ENCODE results near the gene UTY.

The UTY gene

DNA sequence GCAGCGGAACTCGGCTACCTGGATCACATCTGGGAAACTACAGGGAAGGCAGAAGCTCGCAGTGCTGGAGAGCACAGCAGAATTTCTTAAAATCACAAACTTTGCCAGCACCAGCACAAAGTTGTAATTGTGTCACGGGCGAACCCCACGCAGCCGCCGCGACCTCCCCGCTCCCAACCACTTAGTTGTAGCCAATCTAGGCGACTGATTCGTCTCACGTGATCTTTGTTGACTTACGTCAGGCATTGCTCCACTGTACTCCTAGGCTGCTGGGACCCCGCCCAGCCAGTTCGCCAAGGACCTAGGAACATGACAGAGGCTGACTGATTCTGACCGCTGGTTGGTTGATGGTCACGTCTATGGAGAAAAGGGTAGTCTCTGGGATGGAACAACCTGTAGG lies at the start of gene UTY:
TSS of gene UTY (minus strand) at position 206 of the 400 bp plus-strand sequence. CDS start 368 bp downstream, outside the sequence.
- no peak for DNase-seq

DNA sequence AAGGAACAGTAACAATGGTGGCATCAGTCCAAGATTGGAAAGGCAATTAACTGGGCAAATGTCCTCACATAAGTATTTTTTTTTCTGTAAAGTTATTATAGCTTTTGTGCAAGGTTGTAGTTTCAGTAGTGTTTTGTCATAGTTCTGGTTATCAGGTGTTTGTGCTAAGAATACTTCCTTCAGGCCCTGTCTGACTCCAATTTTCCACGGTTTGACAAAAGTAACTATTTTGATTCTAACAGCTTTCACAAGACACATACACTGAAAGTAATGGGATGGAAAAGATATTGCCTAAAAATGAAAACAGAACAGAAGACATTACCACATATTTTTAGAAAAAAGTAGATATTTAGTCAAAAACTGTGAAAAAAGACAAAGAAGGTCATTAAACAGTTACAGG lies 40.6 kb upstream of the UTY start:
- DNase-seq = no peak

DNA sequence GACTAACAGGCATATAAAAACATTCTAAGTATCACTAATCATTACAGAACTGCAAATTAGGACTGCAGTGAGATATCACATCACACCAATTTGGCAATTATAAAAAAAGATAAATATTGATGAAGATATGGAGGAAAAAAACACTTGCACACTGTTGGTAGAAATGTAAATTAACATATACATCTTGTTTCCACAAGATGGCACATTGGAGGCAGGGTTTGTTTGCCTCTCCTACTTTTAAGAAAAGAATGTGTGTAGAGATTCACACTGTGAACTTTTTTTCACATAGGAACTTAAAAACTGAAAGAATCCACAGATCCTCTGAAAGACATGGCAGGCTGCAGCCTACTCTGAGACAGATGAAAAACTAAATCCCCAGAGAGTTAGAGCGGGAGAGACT lies 21.4 kb upstream of the UTY start:
- DNase-seq = no peak

DNA sequence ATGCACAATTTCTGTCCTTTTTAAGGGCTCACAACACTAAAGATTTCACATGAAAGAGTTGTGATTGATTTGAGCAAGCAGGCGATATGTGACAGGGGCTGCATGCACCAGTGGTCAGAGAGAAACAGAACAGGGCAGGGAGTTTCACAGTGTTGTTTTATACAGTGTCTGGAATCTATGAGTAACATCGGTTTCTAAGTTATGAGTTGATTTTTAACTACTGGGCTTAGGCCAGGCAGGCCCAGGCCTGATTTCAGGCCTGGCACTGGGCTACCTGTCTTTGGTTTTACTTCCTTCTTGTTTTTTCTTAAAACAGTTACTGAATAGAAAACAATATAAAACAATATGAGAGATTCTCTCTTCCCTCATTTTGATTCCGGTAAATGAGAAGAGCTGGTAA lies 13.9 kb upstream of the UTY start:
- no peak for DNase-seq

DNA sequence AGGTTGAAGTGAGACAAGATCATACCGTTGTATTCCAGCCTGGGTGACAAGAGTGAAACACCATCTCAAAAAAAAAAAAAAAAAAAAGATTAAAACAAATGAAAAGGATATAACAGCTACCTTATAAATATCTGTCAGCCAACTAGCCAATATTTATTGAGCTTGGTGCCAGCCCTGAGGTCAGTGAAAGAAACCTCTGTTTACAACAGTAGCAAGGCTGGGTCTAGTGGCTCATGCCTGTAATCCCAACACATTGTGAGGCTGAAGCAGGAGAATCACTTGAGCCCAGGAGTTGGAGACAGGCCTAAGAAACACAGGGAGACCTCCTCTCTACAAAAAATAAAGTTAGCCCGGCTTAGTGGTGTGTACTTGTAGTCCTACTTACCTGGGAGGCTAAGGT lies 12.6 kb upstream of the UTY start:
- DNase-seq = no peak

DNA sequence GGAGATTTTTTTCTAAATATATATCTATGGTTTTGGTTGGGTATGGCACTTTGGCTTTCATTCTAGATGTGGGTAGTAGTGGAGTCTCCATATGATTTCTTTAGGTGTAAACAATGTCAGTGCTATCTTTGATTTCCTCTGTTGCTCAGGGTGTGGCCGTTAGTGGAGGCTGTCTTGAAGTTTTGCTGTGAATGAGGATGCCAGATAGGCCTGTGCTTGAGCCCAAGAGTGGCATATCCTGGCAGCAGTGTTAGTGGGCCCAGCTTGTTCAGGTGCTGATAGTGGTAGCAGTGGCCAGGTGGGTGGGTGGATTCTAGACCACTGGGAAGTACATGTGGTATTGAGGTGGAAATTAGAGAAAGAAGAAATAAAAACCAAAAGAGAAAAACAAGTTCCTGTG lies 8.9 kb upstream of the UTY start:
- DNase-seq = no peak

DNA sequence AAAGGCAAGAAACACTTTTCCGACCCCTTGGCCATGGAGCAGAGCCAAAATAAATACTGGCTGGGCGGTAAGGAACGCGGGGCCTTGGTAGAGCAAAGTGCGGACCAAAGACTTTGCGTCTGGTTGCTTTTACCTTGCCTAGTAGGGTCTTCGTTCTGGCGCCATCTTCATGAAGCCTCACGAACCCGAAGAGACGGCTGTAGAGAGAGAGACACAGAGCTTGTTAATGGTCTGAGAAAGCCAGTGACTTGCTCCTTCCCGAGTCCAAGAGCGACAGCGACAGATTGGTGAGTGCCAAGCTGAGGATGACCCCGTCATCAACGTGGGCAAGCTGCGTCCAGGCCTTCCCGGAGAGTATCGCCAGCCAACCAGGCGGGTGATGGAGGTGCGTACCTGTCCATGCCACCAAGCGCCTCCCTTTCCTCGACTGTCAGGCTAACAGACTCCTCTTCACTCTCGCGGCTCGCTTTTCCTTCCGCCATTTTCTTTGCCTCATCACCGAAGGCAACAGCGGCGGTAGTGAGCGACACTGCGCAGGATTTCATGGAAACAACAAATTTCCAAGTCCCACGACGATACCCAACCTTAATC lies 617 bp downstream of the UTY start:
- no peak for DNase-seq

DNA sequence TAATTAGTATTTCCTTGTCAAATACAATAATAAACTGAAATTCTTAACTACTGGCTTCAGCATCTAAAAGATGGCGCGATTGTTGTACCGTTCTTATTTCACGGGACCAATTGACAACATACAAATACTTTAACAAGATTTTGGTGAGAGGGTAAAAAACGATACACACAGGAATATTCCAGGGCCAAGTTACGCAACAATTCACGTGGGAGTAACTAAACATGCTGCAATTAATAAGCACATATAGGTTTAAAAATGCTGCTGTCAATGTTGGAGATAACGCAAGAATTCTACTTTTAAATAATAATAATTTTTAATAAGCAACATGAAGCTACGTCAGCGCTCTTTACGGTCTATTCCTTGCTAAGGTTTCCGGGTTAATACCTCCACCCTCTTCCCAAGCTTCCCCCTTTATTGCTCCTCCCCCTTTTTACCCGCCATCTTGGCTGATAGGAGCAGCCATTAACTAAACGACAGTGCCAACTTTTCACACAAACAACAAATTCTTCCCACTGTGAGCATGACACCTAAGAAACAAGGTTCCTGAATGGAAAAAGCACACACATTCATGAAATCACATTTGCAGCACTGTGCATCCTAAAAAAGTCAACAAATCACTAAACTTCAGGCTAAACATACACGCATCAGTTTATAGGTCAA lies 1.6 kb downstream of the UTY start:
- DNase-seq = no peak

DNA sequence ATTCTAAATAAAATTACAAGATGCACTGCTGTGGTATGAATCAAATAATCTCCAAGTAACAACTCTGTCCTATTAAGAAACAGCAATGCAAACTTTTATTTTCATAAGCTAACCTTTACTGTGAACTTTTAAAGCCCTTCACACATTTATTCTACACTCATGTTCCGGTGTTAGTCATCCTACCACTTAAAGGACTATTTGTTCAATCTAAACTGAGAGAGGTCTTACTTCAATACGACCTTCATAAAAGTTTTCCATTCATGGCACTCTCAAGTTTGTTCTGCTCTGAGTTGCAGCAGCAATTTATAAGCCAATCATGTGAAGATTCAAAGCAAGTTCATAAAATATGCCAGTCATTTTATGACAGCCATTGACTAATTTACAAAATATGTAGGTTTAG lies 4.8 kb downstream of the UTY start:
- no peak for DNase-seq

DNA sequence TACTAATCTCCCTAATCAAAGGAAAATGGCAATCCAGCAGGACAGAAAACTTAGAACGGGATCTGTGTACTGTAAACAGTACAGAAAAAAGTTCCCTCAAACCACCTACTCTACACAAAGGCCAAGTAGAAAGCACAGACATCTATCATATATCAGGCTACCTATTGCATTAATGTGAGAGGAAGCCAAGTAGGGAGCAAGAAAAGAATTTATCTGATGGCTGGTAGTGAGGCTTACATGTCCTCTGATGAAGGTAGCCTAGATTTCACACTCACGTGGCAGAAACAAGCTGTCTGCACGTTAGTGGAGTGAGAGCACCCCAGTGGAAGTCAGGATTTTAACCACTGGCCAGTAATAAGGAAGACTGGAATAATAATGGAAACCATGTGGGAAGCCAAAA lies 28.3 kb downstream of the UTY start:
- DNase-seq = no peak

DNA sequence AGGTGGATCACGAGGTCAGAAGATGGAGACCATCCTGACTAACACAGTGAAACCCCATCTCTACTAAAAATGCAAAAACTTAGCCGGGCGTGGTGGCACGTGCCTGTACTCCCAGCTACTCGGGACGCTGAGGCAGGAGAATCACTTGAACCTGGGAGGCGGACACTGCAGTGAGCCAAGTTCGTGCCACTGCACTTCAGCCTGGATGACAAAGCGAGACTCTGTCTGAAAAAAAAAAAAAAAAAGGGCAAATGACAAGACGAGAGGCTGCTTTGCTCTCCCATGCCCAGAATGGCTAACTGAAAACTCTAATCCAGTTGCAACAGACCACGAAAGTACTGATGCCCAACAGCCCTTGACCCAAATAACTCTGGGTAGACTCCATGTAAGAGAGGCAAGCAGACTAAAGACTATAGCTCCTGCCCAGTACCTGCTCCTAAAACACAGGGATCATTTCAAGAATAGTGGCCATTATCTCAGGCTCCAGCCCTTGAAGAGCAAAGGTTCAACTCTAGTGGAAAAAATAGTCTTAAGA lies 29.2 kb downstream of the UTY start:
- no peak for DNase-seq

DNA sequence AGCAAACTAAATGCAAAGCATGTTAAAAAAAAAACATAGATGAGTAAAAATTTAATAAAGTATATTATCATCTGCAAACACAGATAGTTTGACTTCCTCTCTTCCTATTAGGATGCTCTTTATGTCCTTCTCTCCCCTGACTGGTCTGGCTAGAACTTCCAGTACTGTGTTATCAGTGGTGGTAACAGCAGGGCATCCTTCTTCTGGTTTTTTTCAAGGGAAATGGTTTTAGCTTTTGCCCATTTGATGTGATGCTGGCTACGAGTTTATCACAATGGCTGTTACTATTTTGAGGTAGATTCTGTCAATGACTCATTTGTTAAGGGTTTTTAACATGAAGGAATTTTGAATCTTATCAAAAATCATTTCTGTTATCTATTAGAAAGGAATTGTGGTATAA lies 34.3 kb downstream of the UTY start:
- no peak for DNase-seq

DNA sequence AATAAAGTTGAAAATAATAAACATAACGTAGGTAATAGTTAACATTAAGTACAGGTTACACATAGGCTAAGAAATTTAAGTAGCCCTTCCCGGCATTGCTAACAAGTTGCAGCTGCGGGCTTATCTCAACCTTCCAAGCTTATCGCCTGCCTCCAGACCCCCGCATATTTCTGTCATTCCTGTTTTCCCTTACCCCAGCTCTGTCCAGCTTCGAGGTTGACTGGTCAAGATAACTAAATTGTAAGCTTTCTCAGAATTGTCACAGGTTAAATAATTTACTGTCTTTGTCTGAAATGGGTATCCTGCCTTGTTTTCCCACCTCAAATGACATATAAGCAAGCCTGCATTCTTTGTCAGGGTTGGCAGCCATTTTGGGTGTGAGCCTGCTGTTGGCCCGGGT lies 36.7 kb downstream of the UTY start:
- no peak for DNase-seq

DNA sequence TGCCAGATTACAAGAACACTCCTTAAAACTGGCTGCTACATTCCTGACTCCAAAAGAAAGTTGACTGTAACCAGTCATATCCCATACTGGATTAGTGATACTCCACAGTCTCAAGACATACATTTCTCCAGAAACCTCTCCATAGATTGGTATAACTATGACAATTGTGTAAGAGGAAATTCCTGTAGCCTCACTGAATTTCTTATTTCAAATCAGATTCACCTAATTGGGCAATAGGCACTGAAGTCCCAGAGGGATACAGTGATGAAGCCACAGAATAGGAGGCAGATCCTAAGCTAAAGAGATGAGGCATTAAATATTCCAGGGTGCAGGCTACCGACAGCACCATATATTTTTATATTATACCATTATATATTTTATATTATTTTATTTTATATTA lies 39.0 kb downstream of the UTY start:
- no peak for DNase-seq

DNA sequence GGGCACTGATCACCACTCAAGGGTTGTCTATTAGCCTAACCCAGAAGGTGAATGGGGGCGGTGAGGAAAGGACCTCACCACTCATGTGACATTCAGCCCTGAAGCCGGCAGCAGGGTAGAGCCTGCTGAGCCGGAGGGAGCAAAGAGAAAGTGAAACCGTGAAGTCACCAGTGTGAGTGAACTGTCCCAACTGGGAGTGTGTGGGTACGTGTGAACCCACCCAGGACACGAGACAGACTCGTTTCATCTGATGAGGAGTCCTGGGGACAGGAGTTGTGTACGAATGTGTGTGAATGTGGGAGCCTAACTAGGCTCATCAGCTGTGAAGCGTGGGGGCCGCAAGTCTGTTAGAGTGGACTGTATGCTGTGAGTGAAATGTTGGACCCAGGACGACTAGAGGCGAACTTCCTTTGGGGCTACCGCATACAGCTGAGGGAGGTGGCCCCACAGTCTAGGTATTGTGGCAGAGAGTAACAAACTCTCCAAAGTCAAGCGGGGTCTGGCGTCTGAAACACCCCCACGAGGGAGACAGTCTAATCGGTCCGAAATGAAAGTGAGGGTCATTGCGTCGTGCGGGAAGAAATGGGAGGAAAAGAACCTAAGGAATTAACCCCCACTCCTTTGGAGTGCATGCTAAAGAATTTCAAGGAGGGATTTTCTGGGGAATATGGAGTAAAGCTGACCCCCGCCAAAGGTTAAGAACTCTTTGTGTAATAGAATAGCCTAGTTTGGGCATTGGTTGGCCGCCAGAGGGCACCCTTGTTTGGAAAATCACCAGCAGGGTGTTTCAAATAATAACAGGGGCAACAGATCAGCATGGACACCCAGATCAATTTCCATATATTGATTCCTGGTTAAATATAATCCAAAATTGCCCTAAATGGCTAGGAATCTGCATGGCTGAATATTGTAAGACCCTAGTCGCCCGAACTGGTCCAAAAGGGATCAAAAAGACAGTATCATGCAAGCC lies 43.6 kb downstream of the UTY start:
- DNase-seq = no peak

DNA sequence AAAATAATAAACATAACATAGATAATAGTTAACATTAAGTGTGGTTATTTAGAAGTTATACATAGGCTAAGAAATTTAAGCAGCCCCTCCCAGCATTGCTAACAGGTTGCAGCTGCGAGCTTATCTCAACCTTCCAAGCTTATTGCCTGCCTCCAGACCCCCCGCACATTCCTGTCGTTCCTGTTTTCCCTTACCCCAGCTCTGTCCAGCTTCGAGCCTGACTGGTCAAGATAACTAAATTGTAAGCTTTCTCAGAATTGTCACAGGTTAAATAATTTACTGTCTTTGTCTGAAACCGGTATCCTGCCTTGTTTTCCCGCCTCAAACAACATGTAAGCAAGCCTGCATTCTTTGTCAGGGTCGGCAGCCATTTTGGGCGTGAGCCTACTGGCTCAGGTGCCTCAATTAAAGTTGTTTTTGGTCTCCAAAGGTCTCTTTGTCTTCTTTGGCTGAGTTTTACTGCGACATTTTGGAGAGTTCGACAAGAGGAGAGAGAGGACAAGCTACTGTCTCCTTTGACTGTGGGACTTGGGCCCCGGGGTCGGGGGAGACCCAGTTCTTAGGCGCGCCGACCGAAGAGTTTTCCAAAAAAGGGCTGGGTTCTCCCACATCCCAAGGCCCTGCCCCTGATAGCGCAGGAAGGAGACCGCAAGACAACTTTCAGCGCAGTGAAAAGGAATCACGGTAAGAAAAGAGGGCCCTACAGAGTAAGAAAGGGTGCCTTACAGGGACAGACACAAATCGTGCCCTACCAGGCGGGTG lies 44.4 kb downstream of the UTY start:
- no peak for DNase-seq

DNA sequence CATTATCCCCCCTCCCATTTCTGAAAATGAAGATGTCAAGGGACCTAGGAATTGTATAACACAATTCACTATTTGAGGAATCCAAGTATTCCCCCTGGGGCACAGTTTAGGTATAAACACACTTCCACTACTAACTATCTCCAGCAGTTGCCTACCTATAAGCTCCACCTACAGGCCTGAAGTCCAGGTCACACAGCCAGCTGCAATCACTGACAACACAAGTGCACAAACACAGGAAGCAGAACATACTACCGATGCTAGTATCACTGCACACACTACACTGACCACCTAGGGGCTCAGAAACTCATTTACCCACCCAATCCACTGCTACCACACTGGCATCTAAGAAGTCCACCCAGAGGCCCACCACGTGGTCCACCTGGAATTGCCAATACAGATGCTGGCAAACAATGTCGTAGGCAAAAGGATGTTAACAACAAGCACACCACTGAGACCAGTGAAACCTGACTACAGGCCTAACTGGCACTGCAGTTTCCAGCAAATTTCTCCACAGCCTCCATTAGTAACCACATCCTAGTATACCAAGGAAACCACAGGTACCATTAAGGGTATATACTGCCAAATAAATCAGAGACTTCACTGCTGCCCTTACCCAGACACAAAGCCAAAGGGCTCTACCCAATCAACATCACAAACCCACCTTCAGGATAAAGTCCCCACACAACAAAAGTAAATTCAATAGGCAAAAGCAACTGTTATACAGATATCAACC lies 47.4 kb downstream of the UTY start:
- DNase-seq = no peak

DNA sequence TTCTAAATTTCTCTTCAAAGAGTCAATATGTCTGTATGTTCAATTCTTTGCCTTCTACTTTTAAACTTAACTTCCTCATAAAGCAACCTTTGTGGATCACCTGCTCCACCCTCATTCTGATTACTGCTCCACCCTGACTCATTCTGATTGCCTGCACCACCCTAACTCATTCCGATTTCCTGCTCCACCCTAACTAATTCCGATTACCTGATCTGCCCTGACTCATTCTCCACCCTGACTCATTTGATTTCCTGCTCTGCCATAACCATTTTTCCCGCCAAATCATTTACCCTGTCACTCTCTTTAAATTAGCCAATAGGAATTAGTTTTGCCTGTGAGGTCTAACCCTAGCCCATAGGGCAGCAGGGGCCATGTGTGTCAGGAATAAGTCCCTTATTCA lies 50.3 kb downstream of the UTY start:
- no peak for DNase-seq

DNA sequence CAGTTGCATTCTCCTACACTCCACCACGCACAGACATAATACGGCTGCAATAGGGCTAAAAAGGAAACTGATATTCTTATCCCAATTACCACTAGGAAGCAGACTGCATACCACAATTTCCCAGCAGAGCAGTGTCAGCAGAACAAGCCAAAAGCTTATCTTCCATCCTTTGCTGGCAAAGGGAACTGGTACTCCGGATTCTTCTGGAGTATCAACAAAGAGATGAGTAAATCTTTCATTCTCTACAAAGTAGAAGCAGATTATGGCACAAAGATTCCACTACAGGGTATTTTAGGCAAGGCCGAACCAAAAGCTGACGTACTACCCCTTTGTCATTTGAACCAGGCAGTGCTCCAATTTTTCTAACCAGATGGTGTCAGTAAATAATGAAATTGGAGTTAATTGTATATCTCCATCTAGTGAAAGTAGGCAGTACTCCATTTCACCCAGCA lies 56.5 kb downstream of the UTY start:
- no peak for DNase-seq

DNA sequence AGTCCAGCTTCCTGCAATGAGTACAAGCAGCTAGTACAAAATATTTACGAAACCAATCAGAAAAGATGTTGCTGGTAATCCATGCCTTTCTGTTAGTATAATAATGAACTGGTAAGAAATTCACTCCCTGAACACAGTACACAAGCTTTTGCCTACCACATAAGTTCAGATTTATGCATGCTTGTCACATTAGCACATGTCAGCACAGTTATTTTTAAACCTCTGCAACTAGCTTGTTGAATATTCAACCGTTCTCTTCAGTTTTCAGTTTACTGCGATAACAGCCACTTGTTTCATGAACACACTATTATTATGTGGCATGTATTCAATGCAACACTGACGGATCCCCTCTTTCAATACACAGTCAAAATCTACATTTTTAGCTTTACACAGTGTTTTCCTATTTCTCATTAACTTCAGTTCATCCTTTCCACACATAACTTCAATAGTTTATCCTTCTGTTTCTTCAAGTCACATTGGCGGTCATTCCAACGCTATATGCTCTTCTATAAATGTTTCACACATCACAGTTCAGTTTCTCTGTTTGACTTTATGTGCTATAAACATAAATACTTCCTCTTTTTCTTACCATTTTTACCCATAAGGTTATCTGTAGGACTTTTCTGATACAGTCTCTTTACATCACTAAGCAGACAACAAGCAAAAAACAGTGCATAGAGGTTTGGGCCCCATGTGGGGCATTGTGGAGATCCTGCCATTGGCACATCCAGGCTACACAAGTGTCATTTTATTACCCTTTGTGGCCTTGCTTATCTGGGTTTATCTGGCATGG lies 62.8 kb downstream of the UTY start:
- no peak for DNase-seq

DNA sequence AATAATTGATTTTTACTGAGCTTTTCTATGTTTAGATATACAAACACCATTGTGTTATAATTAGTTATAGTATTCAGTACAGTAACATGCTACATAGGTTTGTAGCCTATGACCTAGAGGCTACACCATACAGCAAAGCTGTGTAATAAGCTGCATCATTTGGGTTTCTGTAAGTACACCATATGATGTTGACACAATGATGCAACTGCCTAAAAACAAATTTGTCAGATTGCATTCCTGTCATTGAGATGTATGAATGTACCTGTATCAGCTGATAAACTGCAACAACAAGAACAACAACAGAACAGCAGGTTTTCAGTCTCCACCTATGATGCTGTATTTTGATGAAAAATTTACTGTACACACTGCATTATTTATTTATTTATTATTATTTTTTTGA lies 64.3 kb downstream of the UTY start:
- DNase-seq = no peak
